ENCODE measurements around the gene MGAT5B. TPM values are rescaled to one million over a fixed set of nuclear protein-coding genes. Genes with fewer than 3 reads are reported as not detected.
"Not testable (repeated sequence)": the region's sequence is repeated elsewhere in the genome, so short reads cannot be mapped to it uniquely, and the experiment has no call there.

MGAT5B gene
- total RNA-seq, 4 donors from 2014 or later, result 0.19 to 0.47 TPM; not detected in 2

DNA sequence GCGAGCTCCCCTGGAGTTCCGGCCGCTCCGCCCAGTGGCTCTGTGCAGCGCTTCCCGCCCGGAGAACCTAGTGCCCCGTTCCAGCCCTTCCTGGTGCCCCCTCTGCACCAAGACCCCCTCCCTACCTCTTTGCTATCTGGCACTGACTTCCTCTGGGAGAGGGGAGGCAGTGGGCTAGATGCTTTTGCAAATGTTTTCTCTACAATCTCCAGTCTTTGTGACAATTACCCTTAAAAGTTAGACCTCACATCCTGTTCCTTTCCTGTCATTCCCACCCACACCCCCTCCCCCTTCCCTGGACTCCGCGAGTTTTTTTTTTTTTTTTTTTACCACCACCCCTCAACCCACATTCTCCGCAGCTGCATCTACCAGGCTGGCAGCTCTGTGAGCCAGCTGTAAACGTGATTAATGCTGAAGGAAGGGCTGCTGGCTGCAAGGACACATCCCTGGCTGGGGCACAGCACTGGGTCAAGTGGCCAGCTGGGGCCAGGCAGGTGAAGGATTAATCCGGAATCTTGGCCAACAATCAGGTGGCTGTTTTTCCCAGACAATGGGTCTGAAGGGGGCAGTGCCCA lies 101.5 kb downstream of the MGAT5B start:
- 0 to 4% methylated on average over 13 of the region's 13 CpGs for WGBS, 2 donors
- TF ChIP-seq POLR2A (IDR thresholded peaks at IDR 0.05), result no peak
- TF ChIP-seq CTCF (IDR thresholded peaks at IDR 0.05), result no peak
- no peak overlapping the region for H3K4me3 ChIP-seq (ENCODE audit: low read depth, poor library complexity, severe bottlenecking)
- intact Hi-C loops (cut with DNase I; ENCODE audit: low total_unique reads), result no loop called here
- DNase-seq (ENCODE audit: low spot score in 2 of 2), result no peak

GRCh38 chr17:76970228-76970627 lies 102.0 kb downstream of the MGAT5B start:
- 63 to 70% methylated on average over 5 of the region's 5 CpGs for WGBS, 2 donors
- H3K4me3 ChIP-seq (ENCODE audit: low read depth, poor library complexity, severe bottlenecking); intact Hi-C loops (cut with DNase I; ENCODE audit: low total_unique reads); DNase-seq (ENCODE audit: low spot score in 2 of 2): not testable (repeated sequence)

DNA sequence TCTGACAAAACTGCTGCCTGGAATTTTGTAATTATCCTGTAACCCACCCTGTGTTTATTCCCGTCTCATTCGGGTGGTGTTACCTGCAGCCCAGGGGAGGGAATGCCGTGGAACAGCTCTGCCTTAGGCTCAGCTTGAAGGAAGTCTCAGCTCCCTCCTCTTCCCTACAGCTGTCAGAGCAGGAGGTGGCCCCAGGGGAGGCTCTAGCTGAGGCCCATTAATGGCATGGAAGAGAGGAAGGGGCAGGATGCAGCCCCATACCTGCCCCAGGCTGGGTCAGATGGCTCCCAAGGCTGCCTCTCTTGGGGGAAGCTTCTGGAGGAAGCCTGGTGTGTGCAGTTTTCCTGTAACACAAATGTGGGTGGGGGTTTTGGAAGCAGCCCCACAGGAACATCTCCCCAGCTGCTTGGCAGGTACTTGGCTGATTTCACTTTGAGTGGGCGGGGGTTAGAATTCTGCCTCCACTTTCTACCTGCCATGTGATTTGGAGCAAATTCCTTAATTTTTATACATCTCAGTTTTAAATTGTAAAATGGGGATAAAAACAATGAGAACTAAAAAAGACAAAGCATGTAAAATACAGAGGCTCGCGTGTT lies 103.9 kb downstream of the MGAT5B start:
- TF ChIP-seq CTCF (IDR thresholded peaks at IDR 0.05), result no peak
- TF ChIP-seq POLR2A (IDR thresholded peaks at IDR 0.05), result no peak
- intact Hi-C loops (cut with DNase I; ENCODE audit: low total_unique reads), result no loop called here
- H3K4me3 ChIP-seq (ENCODE audit: low read depth, poor library complexity, severe bottlenecking), result no peak overlapping the region
- DNase-seq (ENCODE audit: low spot score in 2 of 2), result no peak
- 66 to 76% methylated on average over 6 of the region's 6 CpGs for WGBS, 2 donors

GRCh38 chr17:76973040-76973439 lies 104.8 kb downstream of the MGAT5B start:
- TF ChIP-seq POLR2A (IDR thresholded peaks at IDR 0.05) (no peak), CTCF (IDR thresholded peaks at IDR 0.05) (no peak)
- no peak overlapping the region for H3K4me3 ChIP-seq (ENCODE audit: low read depth, poor library complexity, severe bottlenecking)
- intact Hi-C loops (cut with DNase I; ENCODE audit: low total_unique reads), result no loop called here
- WGBS, 2 donors, result 74 to 83% methylated on average over 8 of the region's 8 CpGs
- no peak for DNase-seq (ENCODE audit: low spot score in 2 of 2)

GRCh38 chr17:76974721-76975120 lies 106.5 kb downstream of the MGAT5B start:
- no peak overlapping the region for H3K4me3 ChIP-seq (ENCODE audit: low read depth, poor library complexity, severe bottlenecking)
- intact Hi-C loops (cut with DNase I; ENCODE audit: low total_unique reads), result no loop called here
- no peak for TF ChIP-seq CTCF (IDR thresholded peaks at IDR 0.05)
- no peak for TF ChIP-seq POLR2A (IDR thresholded peaks at IDR 0.05)
- no peak for DNase-seq (ENCODE audit: low spot score in 2 of 2)
- WGBS, 2 donors, result 89 to 95% methylated on average over 1 to 3 of the region's 3 CpGs

DNA sequence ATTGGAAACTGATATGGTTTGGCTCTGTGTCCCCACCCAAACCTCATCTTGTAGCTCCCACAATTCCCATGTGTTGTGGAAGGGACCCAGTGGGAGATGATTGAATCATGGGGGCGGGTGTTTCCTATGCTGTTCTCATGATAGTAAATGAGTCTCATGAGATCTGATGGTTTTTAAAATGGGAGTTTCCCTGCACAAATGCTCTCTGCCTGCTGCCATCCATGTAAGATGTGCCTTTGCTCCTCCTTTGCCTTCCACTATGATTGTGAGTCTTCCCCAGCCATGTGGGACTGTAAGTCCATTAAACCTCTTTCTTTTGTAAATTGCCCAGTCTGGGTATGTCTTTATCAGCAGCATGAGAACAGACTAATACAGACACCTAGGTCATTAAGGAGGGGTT lies 109.8 kb downstream of the MGAT5B start:
- WGBS, 2 donors, result 79 to 88% methylated on average over 1 of the region's 1 CpG
- DNase-seq (ENCODE audit: low spot score in 2 of 2); intact Hi-C loops (cut with DNase I; ENCODE audit: low total_unique reads); H3K4me3 ChIP-seq (ENCODE audit: low read depth, poor library complexity, severe bottlenecking): not testable (repeated sequence)

Data from lower leg skin (tissue), 4 donors.